ENCODE measurements around the gene CHI3L2.

DNA sequence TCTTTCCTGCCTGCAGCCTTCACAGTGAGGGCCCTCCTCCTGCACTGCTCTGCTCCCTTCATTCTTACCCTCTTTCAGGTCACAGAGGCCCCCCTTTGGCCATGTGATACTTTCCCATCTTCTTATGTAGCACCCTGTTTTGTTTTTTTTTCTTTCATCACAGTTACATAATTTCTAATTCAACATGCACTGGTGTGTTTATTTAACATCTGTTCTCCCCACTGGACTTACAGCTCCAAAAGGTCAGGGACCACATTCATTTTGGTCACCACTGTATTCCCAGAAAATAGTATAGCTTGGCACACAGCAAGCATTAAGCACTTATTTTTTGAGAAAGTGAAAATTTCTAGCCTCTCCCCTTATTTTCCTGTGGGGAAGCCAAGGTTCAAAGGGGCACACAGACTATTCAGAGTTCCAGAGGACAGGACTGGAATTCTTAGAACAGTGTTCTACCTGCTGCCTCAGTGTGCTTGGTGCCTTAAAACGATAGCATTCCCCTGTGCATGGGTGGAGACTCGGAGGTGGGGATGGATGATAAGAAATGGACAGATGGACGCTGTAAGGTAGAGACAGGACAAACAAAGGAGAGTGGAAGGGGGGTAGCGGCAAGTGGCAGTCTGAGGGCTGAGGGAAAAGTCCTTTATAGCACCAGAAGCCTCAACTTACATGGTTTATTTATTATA, 32.4 kb upstream of the CHI3L2 start:
- TF ChIP-seq CTCF (IDR thresholded peaks at IDR 0.05) (no peak), EZH2 (IDR thresholded peaks at IDR 0.05; ENCODE audit: borderline replicate concordance, insufficient read depth, low read depth, low read length, poor library complexity, severe bottlenecking) (no peak)

Data from B cell (primary cell).